DMS153 treated with DMSO at 0.1 percent for 48 hours (cell line): ENCODE data around the gene FAM219B.
"Not testable (repeated sequence)": the region's sequence is repeated elsewhere in the genome, so short reads cannot be mapped to it uniquely, and the experiment has no call there.

Experiments
- DNase-seq: peaks from one replicate; lab custom pipeline; 2025; ENCODE audit not compliant: unreplicated experiment; lab: John Stamatoyannopoulos, UW

The FAM219B gene

GRCh38 chr15:74906450-74907162 lies at the start of gene FAM219B:
TSS of gene FAM219B (minus strand) at chr15:74906851. CDS start at chr15:74906800, 51 bp downstream.
- DNase-seq = no peak

GRCh38 chr15:74955796-74956647 lies 49.4 kb upstream of the FAM219B start:
- peak; percentile 21 for DNase-seq

GRCh38 chr15:74955017-74955416 lies 48.4 kb upstream of the FAM219B start:
- no peak for DNase-seq

- no peak for DNase-seq
These were observed 47.9 kb upstream of the FAM219B start for GRCh38 chr15:74954515-74954914.

GRCh38 chr15:74951006-74951405 lies 44.4 kb upstream of the FAM219B start:
- DNase-seq = no peak

GRCh38 chr15:74950078-74950908 lies 43.6 kb upstream of the FAM219B start:
- peak; percentile 8 for DNase-seq

- peak; percentile 68 for DNase-seq
These were observed 31.1 kb upstream of the FAM219B start, which contains the start of gene COX5A for GRCh38 chr15:74937590-74938371. TSS of gene COX5A (minus strand) at chr15:74938073. CDS start at chr15:74938014, 59 bp downstream.

- no peak for DNase-seq
These were observed 30.6 kb upstream of the FAM219B start for GRCh38 chr15:74937272-74937589.

GRCh38 chr15:74935193-74935592 lies 28.5 kb upstream of the FAM219B start:
- DNase-seq = not testable (repeated sequence)

- DNase-seq = no peak
These were observed 26.9 kb upstream of the FAM219B start for GRCh38 chr15:74933573-74933972.

- no peak for DNase-seq
These were observed 22.1 kb upstream of the FAM219B start for GRCh38 chr15:74928771-74929198.

GRCh38 chr15:74924525-74924924 lies 17.9 kb upstream of the FAM219B start:
- DNase-seq = no peak

GRCh38 chr15:74920456-74920855 lies 13.8 kb upstream of the FAM219B start:
- DNase-seq = no peak

GRCh38 chr15:74917676-74918075 lies 11.0 kb upstream of the FAM219B start:
- DNase-seq = no peak

- not testable (repeated sequence) for DNase-seq
These were observed 7.1 kb upstream of the FAM219B start for GRCh38 chr15:74913799-74914198.

GRCh38 chr15:74913041-74913440 lies 6.4 kb upstream of the FAM219B start:
- no peak for DNase-seq

- DNase-seq = no peak
These were observed 2.0 kb upstream of the FAM219B start for GRCh38 chr15:74908635-74909034.

GRCh38 chr15:74907163-74907870 lies 666 bp upstream of the FAM219B start:
- DNase-seq = no peak

GRCh38 chr15:74906067-74906449 lies 593 bp downstream of the FAM219B start:
- no peak for DNase-seq
